ENCODE results near the gene MBP. TPM values are rescaled to one million over a fixed set of nuclear protein-coding genes. Genes with fewer than 3 reads are reported as not detected.

MBP gene
- total RNA-seq, 1 donor from 2014 or later, result 35.0 TPM

DNA sequence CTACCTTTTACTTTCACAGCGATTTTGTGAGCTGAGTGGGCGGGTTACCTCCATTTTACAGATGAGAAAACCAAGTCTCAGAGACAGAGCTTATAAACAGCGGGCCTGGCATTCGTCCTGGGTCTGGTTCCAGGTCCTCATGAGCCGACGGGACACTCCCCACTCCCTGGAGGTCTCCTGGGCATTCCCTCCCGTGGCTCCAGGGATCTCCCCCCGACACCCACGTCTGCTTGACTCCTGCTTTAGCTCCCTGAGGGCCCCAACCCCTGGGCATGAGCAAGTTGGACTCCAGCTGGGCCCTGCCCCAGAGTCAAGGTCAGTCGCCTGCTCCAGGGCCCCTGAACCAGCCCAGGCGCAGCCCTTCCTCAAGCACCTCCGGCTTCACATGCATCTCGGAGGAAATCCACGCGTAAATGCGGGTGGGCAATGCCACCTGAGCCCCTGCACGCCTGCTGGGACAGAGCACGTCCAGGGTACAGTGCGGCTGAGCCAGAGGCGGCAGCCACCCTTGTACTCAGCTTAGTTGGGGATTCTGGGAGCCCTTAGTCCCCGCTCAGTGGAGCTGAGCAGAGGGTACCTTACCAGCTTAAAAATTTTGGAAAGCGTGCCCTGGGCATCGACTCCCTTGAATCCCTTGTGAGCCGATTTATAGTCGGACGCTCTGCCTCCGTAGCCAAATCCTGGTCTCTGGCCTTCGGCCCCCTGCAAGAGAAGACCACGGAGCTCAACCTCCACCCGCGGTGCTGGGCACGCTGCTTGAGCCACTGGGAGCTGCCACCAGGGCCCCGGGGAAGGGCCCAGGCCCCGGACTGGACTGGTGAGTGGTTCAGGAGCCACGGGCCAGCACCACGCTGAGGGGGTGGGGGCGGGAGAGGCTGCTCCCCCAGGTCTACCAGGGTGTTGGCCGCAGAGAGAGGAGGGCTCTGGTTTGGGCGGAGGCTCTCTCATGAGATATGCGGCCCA is 148.1 kb downstream of the MBP start:
- no peak overlapping the region for H3K4me3 ChIP-seq
- peaks cover 5% of the 10 kb centered on the region for H3K27me3 ChIP-seq (ENCODE audit: low read depth)
- TF ChIP-seq, protein P1, sequence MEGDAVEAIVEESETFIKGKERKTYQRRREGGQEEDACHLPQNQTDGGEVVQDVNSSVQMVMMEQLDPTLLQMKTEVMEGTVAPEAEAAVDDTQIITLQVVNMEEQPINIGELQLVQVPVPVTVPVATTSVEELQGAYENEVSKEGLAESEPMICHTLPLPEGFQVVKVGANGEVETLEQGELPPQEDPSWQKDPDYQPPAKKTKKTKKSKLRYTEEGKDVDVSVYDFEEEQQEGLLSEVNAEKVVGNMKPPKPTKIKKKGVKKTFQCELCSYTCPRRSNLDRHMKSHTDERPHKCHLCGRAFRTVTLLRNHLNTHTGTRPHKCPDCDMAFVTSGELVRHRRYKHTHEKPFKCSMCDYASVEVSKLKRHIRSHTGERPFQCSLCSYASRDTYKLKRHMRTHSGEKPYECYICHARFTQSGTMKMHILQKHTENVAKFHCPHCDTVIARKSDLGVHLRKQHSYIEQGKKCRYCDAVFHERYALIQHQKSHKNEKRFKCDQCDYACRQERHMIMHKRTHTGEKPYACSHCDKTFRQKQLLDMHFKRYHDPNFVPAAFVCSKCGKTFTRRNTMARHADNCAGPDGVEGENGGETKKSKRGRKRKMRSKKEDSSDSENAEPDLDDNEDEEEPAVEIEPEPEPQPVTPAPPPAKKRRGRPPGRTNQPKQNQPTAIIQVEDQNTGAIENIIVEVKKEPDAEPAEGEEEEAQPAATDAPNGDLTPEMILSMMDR (IDR thresholded peaks at IDR 0.05; ENCODE audit: borderline replicate concordance), result no peak
- intact Hi-C loops (cut with micrococcal nuclease), result loop anchor here (5.0 kb wide), 1 partner anchor 182 kb away; no protein-coding TSS in a partner anchor
- no peak for DNase-seq
- H3K9me3 ChIP-seq (replicated peaks), result no peaks in the 10 kb centered on the region
- peaks cover 5% of the 10 kb centered on the region for H3K4me1 ChIP-seq
- H3K27ac ChIP-seq (replicated peaks), result no peak overlapping the region
- H3K36me3 ChIP-seq, result no peaks in the 10 kb centered on the region

DNA sequence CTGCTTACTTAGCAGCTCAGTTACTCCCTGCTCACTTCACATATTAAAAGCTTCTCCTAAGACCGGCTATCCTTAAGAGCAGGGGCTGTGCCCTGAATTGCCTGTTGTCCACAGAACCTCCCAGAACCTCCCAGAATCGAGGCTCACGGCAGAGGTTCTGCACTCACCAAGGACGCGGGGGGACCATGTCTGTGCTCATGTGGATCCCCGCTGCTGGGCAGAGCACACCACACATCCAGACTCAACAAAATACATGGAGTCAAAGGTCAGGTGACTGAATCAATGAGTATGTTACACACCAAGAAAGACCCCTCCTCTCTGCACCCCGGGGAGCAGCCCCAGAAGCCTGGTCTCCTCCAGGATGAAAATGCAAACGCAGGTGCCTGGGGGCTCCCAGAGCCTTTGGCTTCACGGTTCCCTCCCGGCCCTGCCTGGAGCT is 149.0 kb downstream of the MBP start:
- H3K27me3 ChIP-seq (ENCODE audit: low read depth), result peaks cover 5% of the 10 kb centered on the region
- H3K4me1 ChIP-seq, result peaks cover 5% of the 10 kb centered on the region
- H3K27ac ChIP-seq (replicated peaks), result no peak overlapping the region
- TF ChIP-seq, protein P1 (IDR thresholded peaks at IDR 0.05; ENCODE audit: borderline replicate concordance), result peak; percentile 4
- intact Hi-C loops (cut with micrococcal nuclease), result loop anchor here (5.0 kb wide), 1 partner anchor 181 kb away; no protein-coding TSS in a partner anchor
- peaks cover 4% of the 10 kb centered on the region for H3K36me3 ChIP-seq
- H3K4me3 ChIP-seq, result no peak overlapping the region
- DNase-seq, result no peak
- no peaks in the 10 kb centered on the region for H3K9me3 ChIP-seq (replicated peaks)

DNA sequence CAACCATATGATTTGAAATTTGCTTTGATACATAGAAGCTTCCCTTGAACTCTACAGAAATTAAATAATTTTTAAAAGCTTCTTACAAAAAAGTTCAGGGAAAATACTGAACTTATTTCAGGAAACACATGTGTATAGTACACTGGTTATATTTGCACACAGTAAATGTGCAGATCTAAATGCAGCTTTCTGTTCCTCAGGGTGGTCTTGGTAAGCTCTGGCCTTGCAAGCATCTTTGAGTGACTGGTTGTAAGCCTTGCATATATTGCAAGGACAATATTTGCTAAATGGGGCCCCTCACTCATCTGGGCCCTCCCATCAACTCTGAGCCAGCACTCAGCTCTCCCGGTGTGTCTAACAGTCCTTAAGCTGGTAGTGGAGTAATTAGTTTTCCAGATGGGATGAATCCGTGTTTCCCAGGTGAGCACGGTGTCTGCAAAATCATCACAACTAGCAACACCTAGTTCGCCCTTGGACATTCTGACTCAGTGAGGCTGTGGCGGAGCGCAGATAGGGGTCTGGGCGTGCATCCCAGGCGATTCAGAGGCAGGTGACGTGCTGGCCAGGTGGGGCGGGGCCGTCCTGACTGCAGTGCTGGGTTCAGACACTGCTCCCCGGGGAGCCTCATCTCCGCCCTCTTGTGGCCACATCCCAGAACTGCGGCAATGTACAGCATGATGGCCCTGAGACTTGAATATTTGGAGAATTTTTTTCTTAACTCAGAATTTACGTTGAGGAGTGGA is 149.6 kb downstream of the MBP start:
- Histone ChIP-seq H3K27me3 (ENCODE audit: low read depth) (peaks cover 5% of the 10 kb centered on the region), H3K4me1 (peaks cover 6% of the 10 kb centered on the region), H3K36me3 (peaks cover 4% of the 10 kb centered on the region), H3K9me3 (replicated peaks) (no peaks in the 10 kb centered on the region), H3K4me3 (no peak overlapping the region), H3K27ac (replicated peaks) (no peak overlapping the region)
- TF ChIP-seq, protein P1 (IDR thresholded peaks at IDR 0.05; ENCODE audit: borderline replicate concordance), result peak; percentile 95
- peak; percentile 83 for DNase-seq
- intact Hi-C loops (cut with micrococcal nuclease), result loop anchor here (5.0 kb wide), 1 partner anchor 181 kb away; no protein-coding TSS in a partner anchor

DNA sequence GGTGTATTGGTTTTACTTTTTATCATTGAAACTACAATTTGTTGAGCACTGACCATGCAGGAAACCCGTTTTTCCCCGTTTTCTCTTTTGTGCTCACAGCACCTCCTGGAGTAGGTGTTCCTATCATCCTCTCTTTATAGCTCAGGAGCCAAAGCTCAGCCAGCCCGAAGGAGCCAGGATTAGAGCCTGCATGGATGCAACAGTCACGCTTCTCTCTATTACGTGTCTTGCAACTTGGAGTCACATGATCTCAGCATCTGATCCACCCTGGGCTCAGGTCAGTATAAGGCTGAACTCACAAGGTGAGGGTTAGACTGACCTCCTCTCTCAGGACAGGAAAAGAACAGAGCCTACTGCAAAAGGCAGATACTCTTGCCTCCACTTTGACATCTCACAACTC is 150.5 kb downstream of the MBP start:
- Histone ChIP-seq H3K9me3 (replicated peaks) (no peaks in the 10 kb centered on the region), H3K4me1 (peaks cover 15% of the 10 kb centered on the region), H3K27me3 (ENCODE audit: low read depth) (peaks cover 5% of the 10 kb centered on the region), H3K4me3 (no peak overlapping the region), H3K36me3 (peaks cover 4% of the 10 kb centered on the region), H3K27ac (replicated peaks) (no peak overlapping the region)
- TF ChIP-seq, protein P1 (IDR thresholded peaks at IDR 0.05; ENCODE audit: borderline replicate concordance), result no peak
- DNase-seq, result no peak
- intact Hi-C loops (cut with micrococcal nuclease), result loop anchor here (5.0 kb wide), 1 partner anchor 180 kb away; no protein-coding TSS in a partner anchor

DNA sequence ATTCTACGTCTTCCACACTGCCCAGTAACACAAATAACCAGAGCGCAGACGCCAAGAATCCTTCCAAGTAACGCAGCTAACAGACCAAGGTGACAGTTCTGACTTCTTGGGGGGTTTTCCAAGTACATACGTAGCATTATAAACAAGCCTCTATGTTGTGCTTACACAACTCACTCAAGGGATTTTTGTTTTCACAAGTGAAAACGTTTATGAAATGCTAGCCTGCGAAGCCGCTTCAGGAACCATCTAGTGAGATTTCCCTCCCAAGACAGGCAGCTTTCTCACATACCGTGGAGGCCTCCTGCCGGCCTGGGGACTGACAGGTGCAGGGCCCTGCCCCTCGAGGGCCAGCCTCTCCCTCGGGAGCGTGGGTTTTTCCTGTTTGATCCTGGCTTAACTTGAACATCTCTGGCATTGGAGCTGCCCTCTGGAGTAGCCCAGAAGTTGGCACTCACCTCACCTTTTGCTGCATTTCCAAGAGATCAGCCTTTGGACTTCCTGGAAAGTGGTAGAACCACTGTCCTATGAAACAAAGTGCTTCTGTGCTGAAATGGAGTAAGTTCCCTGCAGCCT is 151.1 kb downstream of the MBP start:
- TF ChIP-seq, protein P1 (IDR thresholded peaks at IDR 0.05; ENCODE audit: borderline replicate concordance), result no peak
- no peak overlapping the region for H3K4me3 ChIP-seq

More for the DNA sequence above, 151.1 kb downstream of the MBP start:
- no peak overlapping the region for H3K27ac ChIP-seq (replicated peaks)
- peaks cover 4% of the 10 kb centered on the region for H3K36me3 ChIP-seq
- H3K4me1 ChIP-seq, result peaks cover 16% of the 10 kb centered on the region
- no peaks in the 10 kb centered on the region for H3K9me3 ChIP-seq (replicated peaks)
- no peak for DNase-seq
- intact Hi-C loops (cut with micrococcal nuclease), result loop anchor here (5.0 kb wide), 1 partner anchor 179 kb away; no protein-coding TSS in a partner anchor
- H3K27me3 ChIP-seq (ENCODE audit: low read depth), result peaks cover 5% of the 10 kb centered on the region
